Middle frontal gyrus (tissue), 1 donor: ENCODE data around the gene KRTAP12-2.
"Not testable (repeated sequence)": the region's sequence is repeated elsewhere in the genome, so short reads cannot be mapped to it uniquely, and the experiment has no call there.

Experiments used
- DNase-seq: peaks from one replicate; pipeline ENCODE4 v3.0.0-alpha.2; 2015; ENCODE audit warnings: low spot score; ENCODE audit errors: extremely low spot score

KRTAP12-2 gene

GRCh38 chr21:44627831-44628233, 38.9 kb downstream of the KRTAP12-2 start:
- DNase-seq: not testable (repeated sequence)

DNA sequence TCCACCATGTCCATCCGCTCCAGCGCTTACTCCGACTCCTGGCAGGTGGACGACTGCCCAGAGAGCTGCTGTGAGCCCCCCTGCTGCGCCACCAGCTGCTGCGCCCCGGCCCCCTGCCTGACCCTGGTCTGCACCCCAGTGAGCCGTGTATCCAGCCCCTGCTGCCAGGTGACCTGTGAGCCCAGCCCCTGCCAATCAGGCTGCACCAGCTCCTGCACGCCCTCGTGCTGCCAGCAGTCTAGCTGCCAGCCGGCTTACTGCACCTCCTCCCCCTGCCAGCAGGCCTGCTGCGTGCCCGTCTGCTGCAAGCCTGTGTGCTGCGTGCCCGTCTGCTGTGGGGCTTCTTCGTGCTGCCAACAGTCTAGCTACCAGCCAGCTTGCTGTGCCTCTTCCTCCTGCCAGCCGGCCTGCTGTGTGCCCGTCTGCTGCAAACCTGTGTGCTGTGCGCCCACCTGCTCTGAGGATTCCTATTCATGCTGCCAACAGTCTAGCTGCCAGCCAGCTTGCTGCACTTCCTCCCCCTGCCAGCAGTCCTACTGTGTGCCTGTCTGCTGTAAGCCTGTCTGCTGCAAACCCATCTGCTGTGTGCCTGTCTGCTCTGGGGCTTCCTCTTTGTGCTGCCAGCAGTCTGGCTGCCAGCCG, 39.4 kb downstream of the KRTAP12-2 start:
- not testable (repeated sequence) for DNase-seq

DNA sequence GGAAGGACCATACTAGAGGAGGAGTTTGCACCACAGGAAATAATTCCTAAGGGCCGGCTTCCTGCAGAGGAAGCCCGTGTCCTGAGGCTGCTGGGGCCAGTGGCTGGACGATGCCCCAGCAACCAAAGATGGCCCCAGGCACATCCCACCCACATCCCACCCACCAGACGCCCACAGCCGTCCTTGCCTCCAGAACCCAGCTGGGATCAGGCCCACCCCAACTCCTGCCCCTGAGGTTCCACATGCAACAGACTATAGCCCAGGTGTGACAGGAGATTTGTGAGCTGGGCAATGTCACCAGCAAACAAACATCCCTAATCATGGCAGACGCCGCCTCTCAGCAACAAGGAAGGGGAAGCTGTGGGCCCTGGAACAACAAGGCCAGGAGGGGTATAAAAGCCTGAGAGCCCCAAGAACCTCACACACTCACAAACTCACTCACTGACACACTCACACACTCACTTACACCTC, 40.0 kb downstream of the KRTAP12-2 start, which contains the start of gene KRTAP10-9:
KRTAP10-9 (plus strand) TSS at position 421 of the 471 bp plus-strand sequence. CDS start 79 bp downstream, outside the sequence.
- no peak for DNase-seq

GRCh38 chr21:44626262-44626661, 40.5 kb downstream of the KRTAP12-2 start:
- no peak for DNase-seq

DNA sequence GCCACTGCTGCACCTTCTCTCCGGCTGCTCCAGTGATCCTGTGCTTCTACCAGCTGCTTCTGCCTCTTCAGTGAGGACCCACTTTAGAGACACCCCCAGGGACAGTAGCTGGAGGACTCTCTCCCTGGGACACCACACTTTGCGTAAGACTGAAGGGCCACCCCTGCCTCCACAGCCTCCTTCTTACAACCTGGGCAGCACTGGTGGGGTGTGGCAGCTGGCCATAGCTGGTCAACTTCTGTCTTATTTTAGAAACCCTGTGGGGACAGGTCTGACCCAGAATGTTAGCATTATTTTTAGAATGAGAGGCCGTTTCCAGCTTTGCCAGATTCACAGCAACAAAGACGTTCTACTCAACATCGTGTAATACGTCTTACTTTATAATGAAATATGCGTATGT, 41.0 kb downstream of the KRTAP12-2 start:
- no peak for DNase-seq

DNA sequence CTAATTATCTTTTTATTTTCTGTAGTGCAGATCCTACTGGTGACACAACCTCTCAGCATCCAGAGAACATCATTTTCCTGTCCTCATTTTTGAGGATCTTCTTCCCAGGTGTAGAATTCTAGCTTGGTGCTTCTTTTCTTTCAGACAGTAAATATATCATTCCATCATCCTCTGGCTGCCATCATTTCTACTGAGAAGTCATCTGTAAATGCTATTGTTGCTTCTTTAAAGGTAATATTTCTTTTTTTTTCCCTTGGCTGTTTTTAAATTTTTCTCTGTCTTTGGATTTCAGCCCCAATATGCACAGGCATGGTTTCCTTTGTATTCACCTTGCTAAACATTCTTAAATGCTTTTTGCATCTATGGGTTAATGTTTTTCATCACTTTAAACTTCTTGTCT, 43.2 kb downstream of the KRTAP12-2 start:
- DNase-seq: no peak

DNA sequence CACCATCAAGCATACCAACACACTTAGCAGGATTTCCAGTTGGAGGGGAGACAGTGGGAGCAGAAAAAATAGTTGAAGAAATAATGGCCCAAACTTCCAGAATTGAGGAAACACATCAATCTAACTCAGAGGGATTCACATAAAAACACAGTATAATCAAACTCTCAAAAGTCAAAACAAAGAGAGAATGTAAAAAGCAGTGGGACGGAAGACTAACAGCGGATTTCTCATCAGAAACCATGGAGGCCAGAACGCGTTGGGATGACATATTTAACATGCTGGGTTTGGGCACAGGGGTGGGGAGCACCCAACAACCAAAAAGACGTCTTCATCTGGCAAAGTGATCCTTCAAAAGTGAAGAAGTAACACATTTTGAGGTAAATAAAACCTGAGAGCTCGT, 46.8 kb downstream of the KRTAP12-2 start:
- no peak for DNase-seq

DNA sequence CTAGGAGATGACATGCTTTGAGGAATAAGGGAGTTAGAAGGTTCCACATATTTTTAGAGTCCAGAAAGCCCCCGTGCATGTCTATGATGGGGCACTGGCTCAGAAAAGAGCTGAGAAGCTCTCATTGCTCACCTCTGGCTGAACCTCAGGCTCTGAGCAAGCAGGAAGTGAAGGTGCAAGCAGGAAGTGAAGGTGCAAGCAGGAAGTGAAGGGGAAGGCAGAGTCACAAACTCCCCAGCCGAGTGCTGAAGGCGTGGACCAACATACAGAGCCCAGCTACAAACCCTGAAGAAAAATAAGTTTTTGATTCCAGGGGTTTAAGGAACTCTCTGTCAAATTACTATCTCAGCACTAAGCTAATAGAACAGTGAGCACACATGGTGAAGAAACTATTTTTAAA, 47.8 kb downstream of the KRTAP12-2 start:
- no peak for DNase-seq

GRCh38 chr21:44618504-44618903, 48.2 kb downstream of the KRTAP12-2 start:
- DNase-seq: no peak

- no peak for DNase-seq
Observed at GRCh38 chr21:44617071-44617501, 49.6 kb downstream of the KRTAP12-2 start.

DNA sequence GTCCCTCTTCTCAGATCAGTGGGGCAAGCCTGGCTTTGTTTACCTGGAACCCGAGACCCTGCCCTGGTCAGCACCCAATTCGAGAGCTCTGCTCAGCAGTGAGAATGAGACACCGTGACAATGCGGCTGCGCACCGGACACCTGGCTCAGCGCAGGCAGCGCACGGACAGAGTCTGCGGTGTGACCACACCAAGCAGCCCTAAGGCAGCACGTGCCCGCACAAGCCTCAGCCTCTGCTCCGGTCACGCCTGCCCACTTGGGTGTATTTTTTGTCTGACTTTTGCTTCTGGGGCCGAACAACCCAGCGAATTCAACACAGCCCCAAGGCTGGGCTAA, 50.2 kb downstream of the KRTAP12-2 start:
- no peak for DNase-seq
